HG02852 (cell line): Measurements from ENCODE around the gene GNB1.
"Not testable (repeated sequence)": the region's sequence is repeated elsewhere in the genome, so short reads cannot be mapped to it uniquely, and the experiment has no call there.

ENCODE experiments used
- ATAC-seq: cut with Tn5 transposase; IDR thresholded peaks from one replicate; pipeline ENCODE4 v1.9.1; 2021; ENCODE audit warnings: mild to moderate bottlenecking, moderate library complexity; ENCODE audit not compliant: unreplicated experiment

The GNB1 gene

DNA sequence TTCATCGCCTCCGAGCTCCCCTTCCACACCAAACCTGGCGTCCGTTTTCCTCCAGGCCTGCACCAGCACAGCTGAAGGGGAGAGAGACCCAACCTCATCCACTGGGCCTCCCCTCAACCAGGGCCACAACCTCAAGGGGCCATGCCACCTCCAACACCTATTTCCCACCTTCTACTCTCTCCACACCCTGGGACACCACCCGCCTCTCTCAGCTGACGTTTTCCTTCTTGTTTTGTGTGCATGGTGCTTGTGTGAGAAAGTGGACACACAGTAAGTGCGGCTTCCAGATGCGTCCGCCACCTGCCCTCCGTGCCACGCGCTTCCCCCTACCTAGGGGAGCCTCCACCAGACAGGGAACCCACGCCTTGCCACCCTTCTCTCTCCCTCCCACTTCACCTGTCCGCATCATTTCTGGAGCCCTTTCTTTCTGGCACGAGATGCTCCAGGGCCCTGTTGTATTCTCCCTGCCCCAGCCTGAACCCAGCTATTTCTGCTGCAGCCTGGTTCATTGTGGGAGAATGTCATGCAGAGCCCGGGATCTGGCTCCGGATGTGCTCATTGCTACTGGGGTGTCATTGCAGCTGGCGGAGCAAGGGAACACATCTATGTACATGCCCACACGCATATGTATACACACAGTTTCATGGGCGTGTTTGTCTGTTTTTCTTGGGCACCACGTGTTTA is 1.3 kb upstream of the GNB1 start:
- ATAC-seq, result no peak

DNA sequence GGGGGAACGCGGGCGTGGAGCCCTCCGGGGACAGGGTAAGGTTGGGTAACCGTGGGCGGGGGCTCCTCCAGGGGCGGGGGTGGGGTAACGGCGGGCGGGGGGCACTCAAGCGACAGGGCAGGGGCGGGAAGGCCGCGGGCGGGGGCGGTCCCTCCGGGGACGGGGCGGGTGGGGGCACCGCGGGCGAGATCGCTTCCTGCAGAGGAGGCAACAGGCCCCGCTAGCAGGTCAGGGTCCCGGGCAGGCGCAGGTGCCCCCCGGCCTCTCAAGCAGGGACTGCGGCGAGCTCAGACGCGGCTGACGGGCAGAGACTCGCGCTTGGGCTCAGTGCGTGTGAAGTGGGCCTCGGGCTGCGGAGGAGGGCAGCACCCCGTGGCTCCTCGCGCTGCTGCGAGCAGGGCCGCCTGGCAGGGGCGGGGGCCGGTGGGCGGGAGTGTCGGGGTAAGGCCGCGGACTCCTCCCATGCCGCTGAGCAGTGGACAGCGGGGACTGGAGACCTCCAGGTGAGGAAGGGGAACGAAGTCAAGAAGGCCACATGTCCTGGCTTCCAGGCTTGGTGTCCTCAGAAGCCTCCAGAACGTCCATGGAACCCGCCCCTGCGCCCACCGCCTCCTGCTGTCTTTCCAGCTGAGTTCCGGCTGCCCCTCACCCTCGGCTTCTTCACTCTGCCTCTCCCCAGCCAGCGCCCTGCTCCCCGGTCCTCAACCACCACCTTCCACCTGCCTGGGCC is 627 bp upstream of the GNB1 start:
- peak; percentile 21 for ATAC-seq

GRCh38 chr1:1889847-1890505 is 911 bp downstream of the GNB1 start:
- peak; percentile 54 for ATAC-seq

DNA sequence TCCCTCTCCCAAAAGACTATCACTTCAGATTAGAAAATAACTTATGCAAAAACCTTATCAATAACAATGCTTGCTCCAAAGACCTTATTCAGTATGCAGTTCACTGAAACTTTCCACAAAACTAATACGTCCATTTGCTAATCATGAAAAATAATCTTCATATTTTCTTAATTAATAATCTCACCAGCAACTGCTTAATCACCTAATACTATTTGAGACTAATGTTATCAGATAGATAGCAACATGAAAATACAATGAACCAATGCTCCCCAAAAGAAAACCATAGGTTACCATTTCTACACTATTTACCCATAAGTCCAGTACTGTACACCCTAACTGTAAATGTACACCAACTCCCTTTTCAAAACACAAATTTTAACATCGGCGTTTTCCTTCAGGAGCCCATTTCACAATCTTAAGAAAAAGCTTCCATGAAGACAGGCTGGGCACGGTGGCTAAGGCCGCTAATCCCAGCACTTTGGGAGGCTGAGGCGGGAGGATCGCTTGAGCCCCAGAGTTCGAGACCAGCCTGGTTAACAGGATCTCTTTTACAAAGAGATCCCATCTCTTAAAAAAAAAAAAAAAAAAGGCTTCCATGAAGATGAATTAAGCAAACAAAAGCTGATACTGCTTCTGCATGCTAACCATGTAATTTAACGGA is 1.7 kb downstream of the GNB1 start:
- ATAC-seq, result no peak

DNA sequence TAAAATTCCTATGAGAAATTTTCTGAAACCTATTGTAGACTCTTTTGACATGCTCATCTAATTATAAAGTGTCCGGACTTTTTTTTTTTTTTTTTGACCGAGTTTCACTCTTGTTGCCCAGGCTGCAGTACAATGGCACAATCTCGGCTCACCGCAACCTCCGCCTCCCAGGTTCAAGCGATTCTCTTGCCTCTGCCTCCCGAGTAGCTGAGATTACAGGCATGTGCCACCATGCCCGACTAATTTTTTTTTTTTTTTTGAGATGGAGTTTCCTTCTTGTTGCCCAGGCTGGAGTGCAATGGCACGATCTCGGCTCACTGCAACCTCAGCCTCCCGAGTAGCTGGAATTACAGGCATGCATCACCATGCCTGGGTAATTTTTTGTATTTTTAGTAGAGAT is 7.0 kb downstream of the GNB1 start:
- ATAC-seq, result not testable (repeated sequence)

DNA sequence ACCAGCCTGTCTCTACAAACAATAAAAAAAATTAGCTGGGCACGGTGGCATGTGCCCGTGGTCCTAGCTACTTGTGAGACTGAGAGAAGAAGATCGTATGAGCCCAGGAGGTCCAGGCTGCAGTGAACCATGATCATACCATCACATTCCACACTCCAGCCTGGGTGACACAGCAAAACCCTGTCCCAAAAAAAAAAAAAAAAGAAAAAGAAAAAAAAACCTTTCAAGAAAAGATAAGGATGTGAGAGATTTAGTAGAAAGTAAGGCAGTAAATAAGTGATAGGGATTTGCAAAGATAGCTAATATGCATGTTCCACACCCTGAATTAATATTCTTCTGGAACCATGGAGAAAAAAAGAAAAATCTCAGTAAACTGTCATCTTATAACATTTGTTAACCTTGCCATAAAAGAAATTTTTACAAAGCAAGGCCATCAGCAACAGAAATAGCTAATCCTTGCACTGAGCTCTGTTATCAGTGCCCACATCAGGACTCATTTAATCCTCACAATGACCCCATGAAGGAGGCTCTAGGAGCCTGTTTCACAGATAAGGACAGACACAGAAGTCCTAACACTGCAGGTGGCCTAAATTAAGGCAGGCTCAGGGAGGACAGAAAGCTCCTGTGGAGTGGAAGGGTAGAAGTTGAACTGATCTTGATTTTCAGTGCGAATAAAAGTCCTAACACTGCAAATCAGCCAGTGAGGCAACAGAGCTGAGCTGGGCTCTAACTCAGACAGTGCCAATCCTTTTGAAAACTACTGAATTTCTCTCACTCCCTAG is 7.6 kb downstream of the GNB1 start:
- ATAC-seq, result no peak

GRCh38 chr1:1881727-1882126 is 9.2 kb downstream of the GNB1 start:
- ATAC-seq, result no peak

DNA sequence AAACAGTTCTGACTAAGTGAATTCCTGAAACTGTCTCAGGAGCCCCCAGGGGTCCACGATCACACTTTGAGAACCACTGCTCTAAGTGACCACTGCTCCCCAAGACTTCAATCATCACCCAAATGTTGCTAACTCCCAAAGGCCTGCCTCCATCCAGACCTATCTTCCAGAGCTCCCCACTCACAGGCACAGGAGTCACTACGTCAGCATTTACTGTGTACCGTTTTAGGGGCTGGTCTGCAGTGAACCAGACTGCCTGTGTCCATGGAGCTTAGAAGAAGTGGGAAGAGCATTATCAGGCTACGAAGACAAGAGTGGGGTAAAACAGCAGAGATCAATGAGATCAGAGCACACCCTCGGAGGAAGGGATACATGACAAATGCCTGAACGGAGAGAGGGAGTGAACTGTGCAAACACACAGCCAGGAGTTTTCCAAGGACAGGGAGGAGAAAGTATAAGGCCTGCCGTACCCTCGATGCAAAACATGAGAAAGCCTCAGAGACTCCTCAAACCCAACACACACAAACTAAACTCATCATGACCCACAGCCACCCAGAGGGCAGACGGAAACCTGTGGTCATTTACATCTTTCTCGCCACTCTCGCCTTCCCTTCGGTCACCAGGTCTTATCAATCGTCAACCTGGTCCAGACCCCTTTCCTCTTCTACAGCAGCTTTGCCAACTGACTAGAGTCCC is 10.1 kb downstream of the GNB1 start:
- no peak for ATAC-seq

DNA sequence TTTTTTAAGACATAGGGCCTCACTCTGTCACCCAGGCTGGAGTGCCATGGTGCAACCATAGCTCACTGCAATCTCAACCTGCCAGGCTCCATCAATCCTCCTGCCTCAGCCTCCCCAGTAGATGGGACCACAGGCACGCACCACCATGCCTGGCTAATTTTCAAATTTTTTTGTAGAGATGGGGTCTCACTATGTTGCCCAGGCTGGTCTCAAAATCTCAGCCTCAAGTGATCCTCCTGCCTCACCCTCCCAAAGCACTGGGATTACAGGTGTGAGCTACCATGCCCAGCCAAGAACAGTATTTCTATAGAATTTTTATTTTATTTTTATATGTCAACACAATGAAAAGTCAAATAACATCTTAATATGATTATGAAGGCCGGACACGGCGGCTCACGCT is 10.9 kb downstream of the GNB1 start:
- no peak for ATAC-seq

DNA sequence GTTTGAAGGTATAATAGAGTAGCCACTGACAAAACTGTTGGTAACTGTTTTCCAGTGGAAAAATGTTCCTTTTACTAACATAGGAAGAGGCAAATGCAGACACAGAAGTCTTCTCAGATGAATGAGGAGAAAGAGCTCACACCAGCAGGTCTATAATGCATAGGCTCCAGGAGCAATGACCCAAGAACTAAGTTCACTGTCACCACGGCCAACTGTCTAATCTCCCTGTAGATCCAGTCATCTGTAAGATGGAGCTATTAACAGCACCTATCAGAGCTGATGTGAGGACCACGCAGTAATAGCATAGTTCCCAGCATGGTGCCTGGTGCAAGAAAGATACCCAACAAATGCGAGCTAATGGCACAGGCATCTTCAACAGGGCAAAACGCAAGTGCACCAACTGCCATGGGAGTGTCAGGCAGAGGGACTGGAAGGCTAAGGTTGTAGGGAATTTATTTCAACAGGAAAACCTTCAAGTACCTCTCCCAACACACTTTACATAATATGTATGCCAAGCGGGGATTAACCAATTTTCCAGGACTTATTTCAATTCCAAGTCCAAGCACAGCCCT is 12.9 kb downstream of the GNB1 start:
- ATAC-seq, result no peak

GRCh38 chr1:1876335-1876930 is 14.5 kb downstream of the GNB1 start:
- ATAC-seq, result no peak

DNA sequence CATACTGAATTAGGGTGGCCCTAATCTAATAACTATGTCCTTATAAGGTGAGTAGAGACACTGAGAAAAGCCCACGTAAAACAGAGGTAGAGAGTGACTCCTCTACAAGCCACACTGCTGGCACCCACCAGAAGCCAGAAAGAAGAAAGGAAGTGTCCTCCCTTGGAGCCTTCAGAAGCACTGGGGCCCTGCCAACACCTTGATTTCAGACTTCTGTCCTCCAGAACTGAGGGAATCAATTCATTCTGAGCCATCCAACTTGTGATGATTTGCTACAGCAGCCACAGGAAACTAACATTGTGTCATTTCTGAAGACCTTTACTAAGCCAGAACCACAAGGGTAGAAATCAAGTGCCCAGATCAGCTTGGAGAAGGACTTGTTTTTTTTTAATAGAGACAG is 15.0 kb downstream of the GNB1 start:
- ATAC-seq, result no peak

DNA sequence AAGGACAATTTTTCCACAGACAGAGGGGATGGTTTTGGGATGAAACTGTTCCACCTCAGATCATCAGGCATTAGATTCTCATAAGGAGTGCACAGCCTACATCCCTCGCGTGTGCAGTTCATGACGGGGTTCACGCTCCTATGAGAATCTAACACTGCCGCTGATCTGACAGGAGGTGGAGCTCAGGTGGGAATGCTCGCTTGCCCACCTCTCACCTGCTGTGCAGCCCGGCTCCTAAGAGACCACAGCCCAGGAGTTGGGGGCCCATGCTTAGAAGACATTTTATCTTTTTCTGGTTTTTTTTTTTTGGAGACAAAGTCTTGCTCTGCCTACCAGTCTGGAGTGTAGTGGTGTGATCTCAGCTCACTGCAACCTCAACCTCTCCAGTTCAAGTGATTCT is 16.0 kb downstream of the GNB1 start:
- ATAC-seq, result no peak

DNA sequence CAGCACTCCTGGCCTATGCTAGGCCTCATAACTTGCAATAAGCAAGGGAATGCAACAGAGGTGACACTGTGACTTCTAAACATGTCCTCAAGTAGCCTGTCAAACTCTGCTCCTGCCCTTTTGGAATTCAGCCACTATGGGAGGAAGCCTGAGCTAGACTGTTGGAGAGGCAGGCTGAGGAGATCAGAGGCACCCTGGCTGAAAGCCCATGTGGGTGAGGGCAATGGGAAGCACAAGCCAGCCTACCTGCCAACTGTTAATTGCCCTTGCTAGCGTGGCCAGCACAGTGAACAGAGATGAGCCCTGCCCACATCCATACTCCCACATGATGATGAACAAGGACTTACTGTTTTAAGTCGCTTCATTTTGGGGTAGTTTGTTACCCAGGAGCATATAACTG is 17.7 kb downstream of the GNB1 start:
- no peak for ATAC-seq

- ATAC-seq, result no peak
These were observed 18.4 kb downstream of the GNB1 start for GRCh38 chr1:1872329-1872994.

DNA sequence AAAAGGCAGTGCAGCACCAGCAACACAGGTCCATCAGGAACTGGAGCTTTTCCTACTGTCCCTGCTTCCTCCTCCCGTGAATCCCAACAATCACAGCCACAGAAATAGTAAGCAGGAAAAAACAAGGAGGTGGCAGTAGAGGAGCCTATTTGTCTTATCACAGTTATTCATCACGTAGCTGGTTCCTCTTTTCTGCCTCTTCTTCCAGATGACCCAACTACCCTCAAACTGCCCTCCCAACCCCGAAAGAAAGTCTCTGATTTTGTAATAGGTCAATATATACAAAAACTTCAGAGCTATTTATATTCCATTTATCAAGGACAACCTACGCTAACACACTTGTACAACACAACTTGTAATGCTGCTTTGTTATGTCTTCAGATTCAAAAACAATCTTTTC is 21.4 kb downstream of the GNB1 start:
- no peak for ATAC-seq

GRCh38 chr1:1867164-1867563 is 23.7 kb downstream of the GNB1 start:
- ATAC-seq, result no peak

- no peak for ATAC-seq
These were observed 27.9 kb downstream of the GNB1 start for GRCh38 chr1:1862905-1863547.
